H1 (cell line): ENCODE measurements around the gene VAMP2. TPM values are rescaled to one million over a fixed set of nuclear protein-coding genes. Genes with fewer than 3 reads are reported as not detected.

Source experiments
- CBX5 ChIP-seq: fragments of 300-800, 300-1000 bp; sonication (generic); IDR thresholded peaks from 2 replicates; pipeline ENCODE4 v1.7.1; 2016; ENCODE audit warnings: antibody characterized with exemption, low read length, low read depth
- CEBPB ChIP-seq: IDR thresholded peaks from 2 replicates; pipeline ENCODE4 v1.6.1; 2012; ENCODE audit warnings: low read depth, low read length
- CHD2 ChIP-seq: IDR thresholded peaks from 2 replicates; pipeline ENCODE4 v1.6.1; 2012; ENCODE audit warnings: low read length, improper control_type of control experiment
- E2F6 ChIP-seq: IDR thresholded peaks from 2 replicates; pipeline ENCODE4 v1.6.1; 2012; ENCODE audit warnings: inconsistent platforms
- EP300 ChIP-seq, 2 experiments: IDR thresholded peaks; 1 replicate in 1 of 2; 2 replicates in 1 of 2; pipeline ENCODE4 v1.6.1; 2011 to 2012; ENCODE audit warnings: low read depth in 2 of 2, low read length in 2 of 2, mild to moderate bottlenecking in 2 of 2, borderline replicate concordance in 1 of 2, inconsistent platforms in 1 of 2, moderate library complexity in 1 of 2
- EZH2 ChIP-seq: fragments of 200-600 bp; sonication (generic); IDR thresholded peaks from 2 replicates; pipeline ENCODE4 v1.7.1; 2012; ENCODE audit warnings: low read depth, mild to moderate bottlenecking, moderate library complexity, low read length, inconsistent platforms; ENCODE audit not compliant: severe bottlenecking
- FOSL1 ChIP-seq: IDR thresholded peaks from 2 replicates; pipeline ENCODE4 v1.6.1; 2011; ENCODE audit warnings: mild to moderate bottlenecking, low read depth, low read length, moderate library complexity; ENCODE audit not compliant: insufficient read depth
- GABPA ChIP-seq: IDR thresholded peaks from 2 replicates; pipeline ENCODE4 v1.6.1; 2011; ENCODE audit warnings: mild to moderate bottlenecking, low read length, moderate library complexity, borderline replicate concordance; ENCODE audit not compliant: insufficient read depth
- HDAC2 ChIP-seq, 2 experiments: fragments of 300-600 bp in 1 of 2; sonication (generic) in 1 of 2; IDR thresholded peaks; 2 replicates each; pipeline ENCODE4 v1.6.1; 2011 to 2012; ENCODE audit warnings: low read depth in 2 of 2, low read length in 2 of 2, mild to moderate bottlenecking in 2 of 2, moderate library complexity in 2 of 2, borderline replicate concordance in 1 of 2, inconsistent platforms in 1 of 2
- JUND ChIP-seq: IDR thresholded peaks from 2 replicates; pipeline ENCODE4 v1.6.1; 2011; ENCODE audit warnings: mild to moderate bottlenecking, improper control_type of control experiment, low read length
- MAX ChIP-seq: IDR thresholded peaks from 2 replicates; pipeline ENCODE4 v1.6.1; 2012; ENCODE audit warnings: inconsistent platforms
- NANOG ChIP-seq: IDR thresholded peaks from 2 replicates; pipeline ENCODE4 v1.6.1; 2011; ENCODE audit warnings: low read length, low read depth, mild to moderate bottlenecking, inconsistent platforms; ENCODE audit not compliant: insufficient read depth, poor library complexity, severe bottlenecking
- POU5F1 ChIP-seq: IDR thresholded peaks from 2 replicates; pipeline ENCODE4 v1.6.1; 2011; ENCODE audit warnings: low read depth, mild to moderate bottlenecking, low read length, moderate library complexity
- RXRA ChIP-seq: IDR thresholded peaks from 2 replicates; pipeline ENCODE4 v1.6.1; 2011; ENCODE audit warnings: low read depth, mild to moderate bottlenecking, low read length, moderate library complexity; ENCODE audit not compliant: insufficient read depth
- SAP30 ChIP-seq: fragments of 300-600 bp; sonication (generic); IDR thresholded peaks from 2 replicates; pipeline ENCODE4 v1.7.1; 2012; ENCODE audit warnings: low read length, moderate library complexity, mild to moderate bottlenecking, inconsistent platforms; ENCODE audit not compliant: insufficient read depth, insufficient replicate concordance
- SP4 ChIP-seq: IDR thresholded peaks from 2 replicates; pipeline ENCODE4 v1.6.1; 2012; ENCODE audit warnings: low read length, inconsistent platforms
- SRF ChIP-seq: IDR thresholded peaks from 2 replicates; pipeline ENCODE4 v1.6.1; 2011; ENCODE audit warnings: mild to moderate bottlenecking, low read depth, low read length, moderate library complexity
- SUZ12 ChIP-seq: fragments of 200-600 bp; sonication (generic); IDR thresholded peaks from 2 replicates; pipeline ENCODE4 v1.6.1; 2012; ENCODE audit warnings: mild to moderate bottlenecking, inconsistent platforms, low read length, moderate library complexity, mixed read lengths
- TAF7 ChIP-seq: optimal IDR thresholded peaks from 2 replicates; pipeline ENCODE3; 2011; ENCODE audit warnings: low read depth, mild to moderate bottlenecking, inconsistent platforms, low read length, moderate library complexity, borderline replicate concordance
- TBP ChIP-seq: IDR thresholded peaks from 2 replicates; pipeline ENCODE4 v1.6.1; 2011; ENCODE audit warnings: low read depth, low read length, improper control_type of control experiment
- TCF12 ChIP-seq: IDR thresholded peaks from 2 replicates; pipeline ENCODE4 v1.6.1; 2011; ENCODE audit warnings: low read depth, mild to moderate bottlenecking, low read length
- TEAD4 ChIP-seq: IDR thresholded peaks from 2 replicates; pipeline ENCODE4 v1.6.1; 2012; ENCODE audit warnings: low read depth, low read length, inconsistent platforms, mixed read lengths
- polyA plus RNA-seq, 7 experiments: library from polyadenylated mRNA; depleted of rRNA in 3 of 7; stranded (reverse) in 5 of 7; unstranded in 2 of 7; fragments of >200 nt in 5 of 7; fragments of 200-250 nt in 2 of 7; gene quantifications; 1 replicate in 5 of 7; 2 replicates in 1 of 7; 4 replicates in 1 of 7; pipeline versions ENCODE4 v1.2.1 to v1.2.3, GENCODE V29; 2011 to 2013; ENCODE audit warnings: missing spikeins in 2 of 7, mixed read lengths in 2 of 7
- total RNA-seq: library from RNA; stranded (reverse); fragmentation: NEBNext Ultra II Directional; extraction: Animal tissue kit (Norgen Biotek cat#: 25700); gene quantifications from 2 replicates; pipeline ENCODE4 v1.2.1, GENCODE V29; 2021

The VAMP2 gene
- total and polyA plus RNA-seq, 2 of the 8 experiments (the other 6 are each of a cell fraction or from before 2014, with no cell fraction given), result 19.3 to 20.5 TPM

GRCh38 chr17:8109661-8110455, 52.9 kb downstream of the VAMP2 start (continued):
- TF ChIP-seq POU5F1, result no peak
- 0 out of 2 replicates have a peak, but pooled peaks have one; percentile 71 for TF ChIP-seq TCF12
- no peak for TF ChIP-seq CBX5
- no peak for TF ChIP-seq EP300 (IDR thresholded peaks at IDR 0.05; ENCODE audit: borderline replicate concordance in 1 of 2, low read depth in 2 of 2, low read length in 2 of 2)
- no peak for TF ChIP-seq JUND
- peak in 1 of 2 experiments; percentile 50; a peak in 2 of 4 replicates for TF ChIP-seq HDAC2 (IDR thresholded peaks at IDR 0.05; ENCODE audit: borderline replicate concordance in 1 of 2, low read depth in 2 of 2, low read length in 2 of 2)
- TF ChIP-seq SRF, result no peak
- TF ChIP-seq FOSL1, result no peak
- TF ChIP-seq EZH2, result peak; percentile 38
- no peak for TF ChIP-seq TEAD4
- no peak for TF ChIP-seq SP4
- peak; percentile 27; the same call in 1 of the 2 replicates for TF ChIP-seq SUZ12
- peak; percentile 64; the same call in 1 of the 2 replicates for TF ChIP-seq MAX
- peak; percentile 55; the same call in 1 of the 2 replicates for TF ChIP-seq E2F6
- TF ChIP-seq RXRA, result no peak
- TF ChIP-seq CHD2, result no peak
- TF ChIP-seq SAP30, result no peak
- TF ChIP-seq GABPA, result peak; percentile 43; the same call in 1 of the 2 replicates
- no peak for TF ChIP-seq NANOG
- TF ChIP-seq TAF7, result no peak
- no peak; the same call in 1 of the 2 replicates for TF ChIP-seq TBP
- TF ChIP-seq CEBPB, result no peak
